Erythroblast (primary cell): ENCODE results near the gene NEDD9.

Source experiments
- DNase-seq, 2 experiments: peaks; one replicate each; lab custom pipeline; 2025; lab: John Stamatoyannopoulos, UW
- GATA1 ChIP-seq: IDR thresholded peaks from 2 replicates; pipeline ENCODE4 v1.6.1; 2011; ENCODE audit warnings: low read depth, mild to moderate bottlenecking, control low read depth, low read length, moderate library complexity
- POLR2A ChIP-seq: IDR thresholded peaks from 2 replicates; pipeline ENCODE4 v1.6.1; 2011; ENCODE audit warnings: mild to moderate bottlenecking, low read length

The NEDD9 gene, protein sequence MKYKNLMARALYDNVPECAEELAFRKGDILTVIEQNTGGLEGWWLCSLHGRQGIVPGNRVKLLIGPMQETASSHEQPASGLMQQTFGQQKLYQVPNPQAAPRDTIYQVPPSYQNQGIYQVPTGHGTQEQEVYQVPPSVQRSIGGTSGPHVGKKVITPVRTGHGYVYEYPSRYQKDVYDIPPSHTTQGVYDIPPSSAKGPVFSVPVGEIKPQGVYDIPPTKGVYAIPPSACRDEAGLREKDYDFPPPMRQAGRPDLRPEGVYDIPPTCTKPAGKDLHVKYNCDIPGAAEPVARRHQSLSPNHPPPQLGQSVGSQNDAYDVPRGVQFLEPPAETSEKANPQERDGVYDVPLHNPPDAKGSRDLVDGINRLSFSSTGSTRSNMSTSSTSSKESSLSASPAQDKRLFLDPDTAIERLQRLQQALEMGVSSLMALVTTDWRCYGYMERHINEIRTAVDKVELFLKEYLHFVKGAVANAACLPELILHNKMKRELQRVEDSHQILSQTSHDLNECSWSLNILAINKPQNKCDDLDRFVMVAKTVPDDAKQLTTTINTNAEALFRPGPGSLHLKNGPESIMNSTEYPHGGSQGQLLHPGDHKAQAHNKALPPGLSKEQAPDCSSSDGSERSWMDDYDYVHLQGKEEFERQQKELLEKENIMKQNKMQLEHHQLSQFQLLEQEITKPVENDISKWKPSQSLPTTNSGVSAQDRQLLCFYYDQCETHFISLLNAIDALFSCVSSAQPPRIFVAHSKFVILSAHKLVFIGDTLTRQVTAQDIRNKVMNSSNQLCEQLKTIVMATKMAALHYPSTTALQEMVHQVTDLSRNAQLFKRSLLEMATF

DNA sequence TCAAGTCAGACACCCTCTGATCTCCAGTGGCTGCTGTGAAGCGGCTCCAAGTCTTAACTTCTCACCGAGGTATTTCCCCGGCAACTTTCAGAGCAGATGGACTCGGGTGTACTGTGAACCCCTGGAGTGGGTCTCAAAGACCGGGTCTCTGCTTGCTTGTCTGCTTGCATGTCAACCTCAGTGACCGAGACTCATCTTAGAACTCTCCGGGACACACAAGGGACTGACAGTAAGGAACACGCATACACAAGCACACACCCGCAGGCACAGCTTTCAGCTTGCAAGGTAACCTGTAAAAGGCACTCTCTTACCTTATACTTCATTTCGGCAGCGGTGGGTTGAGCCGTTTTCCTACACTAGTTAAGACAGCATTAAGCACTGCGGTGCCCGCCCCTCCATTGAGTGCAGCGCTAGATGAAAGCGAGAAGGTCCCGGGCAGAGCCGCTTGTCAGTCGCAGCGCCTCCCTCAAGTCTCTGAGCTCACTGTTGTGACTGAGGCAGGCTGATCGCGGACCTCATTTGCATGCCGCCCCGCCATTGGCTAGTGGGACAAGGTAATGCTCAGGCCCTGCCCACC, at the start of gene NEDD9:
NEDD9 (minus strand) TSS at position 476 of the 577 bp plus-strand sequence; CDS start at position 323, 153 bp downstream.
- peak; percentile 88 for TF ChIP-seq POLR2A
- TF ChIP-seq GATA1: no peak
- DNase-seq: peak; percentile 94 to 95

DNA sequence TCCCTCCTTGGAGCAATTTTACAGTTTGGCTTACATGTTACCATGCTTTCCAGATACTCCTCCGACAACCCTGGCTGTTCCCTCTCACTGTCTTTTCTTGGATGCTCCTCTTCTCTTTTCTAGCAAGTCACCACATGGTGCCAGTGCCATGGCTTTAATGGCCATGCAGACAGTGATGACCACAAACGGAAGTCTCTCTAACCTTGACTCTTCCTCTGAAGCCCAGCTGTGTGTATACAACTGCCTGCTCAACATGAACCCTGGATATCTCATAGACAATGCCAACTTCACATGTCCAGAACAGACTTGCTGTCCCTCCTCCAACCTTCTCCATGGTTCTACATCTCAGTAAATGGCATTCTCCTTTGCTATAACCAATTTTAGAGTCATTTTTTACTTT, 49.8 kb upstream of the NEDD9 start:
- TF ChIP-seq POLR2A: no peak
- TF ChIP-seq GATA1: no peak
- DNase-seq: no peak

DNA sequence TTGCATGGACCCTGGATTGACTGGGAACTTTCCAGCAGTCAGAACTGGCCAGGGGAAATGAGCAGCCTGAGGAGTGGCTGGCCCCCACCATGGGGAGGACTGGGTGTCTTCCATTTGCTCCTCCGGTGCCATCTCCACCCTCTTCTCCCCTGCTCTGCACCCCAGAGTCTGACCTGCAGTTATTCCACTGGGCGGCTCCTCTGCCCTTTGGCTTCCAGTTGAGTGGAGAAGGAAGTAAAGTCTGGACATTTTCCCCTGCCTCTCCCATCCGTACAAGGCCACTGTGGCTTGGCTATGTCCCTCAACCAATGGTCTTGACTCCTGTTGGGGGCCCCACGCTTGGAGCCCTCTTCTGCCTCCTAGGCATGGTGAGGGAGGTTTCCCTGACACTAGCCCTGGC, 47.9 kb upstream of the NEDD9 start:
- TF ChIP-seq GATA1: no peak
- no peak for TF ChIP-seq POLR2A
- DNase-seq: no peak

DNA sequence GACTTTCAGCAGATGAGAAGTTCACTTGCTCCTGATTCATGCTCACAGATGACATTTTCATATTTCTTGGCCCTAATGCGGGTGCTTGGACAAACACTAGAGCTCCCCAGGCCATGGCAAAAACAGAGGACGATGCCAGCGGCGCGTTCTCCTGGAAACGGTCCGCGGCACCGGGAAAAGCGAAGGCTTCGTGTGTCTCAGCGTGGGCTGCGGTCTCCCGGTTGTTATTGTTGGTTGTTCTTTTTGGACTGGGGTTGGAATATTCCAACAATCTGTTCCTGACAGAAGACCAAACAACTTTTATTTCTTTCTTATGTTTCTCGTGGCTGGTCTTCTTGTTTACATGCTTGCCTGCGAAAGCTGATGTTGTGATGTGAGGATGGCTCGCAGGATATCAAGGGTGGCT, 46.8 kb upstream of the NEDD9 start:
- no peak for DNase-seq
- TF ChIP-seq POLR2A (no peak), GATA1 (no peak)

DNA sequence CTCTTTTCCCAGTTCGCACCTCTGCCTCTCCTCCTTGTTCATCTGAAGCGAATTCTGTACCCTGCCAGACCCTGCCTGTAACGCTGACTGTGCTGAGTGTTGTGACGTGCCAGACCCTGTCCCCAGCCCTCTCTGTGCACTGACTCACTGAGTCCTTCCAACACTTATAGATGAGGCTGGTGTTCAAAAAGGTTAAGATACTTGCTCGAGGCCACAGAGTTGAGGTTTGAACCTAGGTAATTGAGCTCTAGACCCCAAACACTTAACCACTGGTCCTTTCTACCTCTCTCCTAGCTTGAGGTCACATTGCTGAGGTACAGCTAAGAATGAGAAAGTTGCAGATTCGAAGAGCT, 45.7 kb upstream of the NEDD9 start:
- TF ChIP-seq POLR2A (no peak), GATA1 (no peak)
- no peak for DNase-seq

DNA sequence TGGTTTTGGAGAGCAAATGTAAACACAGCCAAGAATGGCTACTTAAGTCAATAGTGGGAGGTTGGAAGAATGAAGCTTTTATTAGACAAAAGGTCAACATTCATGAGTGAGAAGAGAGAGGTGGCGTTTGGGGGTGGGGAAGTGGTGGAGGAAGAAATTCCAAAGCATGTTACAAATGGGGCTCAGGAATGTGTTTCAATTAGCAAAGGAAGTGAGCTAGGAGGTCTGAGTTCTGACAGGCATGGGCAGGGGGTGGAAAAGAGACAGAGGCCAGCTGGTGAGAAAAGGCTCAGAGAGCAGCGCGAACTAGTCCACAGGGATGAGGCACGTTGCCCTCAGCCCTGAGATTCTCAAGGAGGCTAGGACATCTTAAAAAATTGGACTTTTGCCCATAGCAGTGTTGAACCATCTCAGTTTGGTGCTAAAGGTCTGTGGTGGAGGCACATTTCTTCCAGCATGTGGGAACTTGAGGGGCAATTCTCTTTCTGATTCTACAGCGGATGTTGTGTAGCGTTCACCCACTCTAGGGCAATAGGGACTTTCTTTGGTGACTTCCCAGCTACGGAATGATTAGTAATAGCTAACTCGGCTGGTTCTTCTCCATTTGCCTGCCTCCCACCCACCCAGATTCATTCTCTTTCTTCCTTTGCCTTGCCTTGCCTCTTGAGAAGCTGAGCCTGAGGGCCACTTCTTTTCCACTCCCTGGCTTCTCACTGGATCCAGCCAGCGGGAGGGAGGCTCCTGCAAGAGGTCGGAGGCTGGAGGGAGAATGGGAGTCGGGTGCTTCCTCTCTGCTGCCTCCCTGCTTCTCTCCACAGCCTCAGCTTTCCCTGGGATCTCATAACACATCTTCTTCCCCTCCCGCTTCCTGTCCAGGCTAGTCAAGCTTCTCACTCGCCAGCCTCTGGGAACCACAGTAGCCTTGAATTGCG, 45.1 kb upstream of the NEDD9 start:
- no peak for DNase-seq
- TF ChIP-seq GATA1 (no peak), POLR2A (no peak)

DNA sequence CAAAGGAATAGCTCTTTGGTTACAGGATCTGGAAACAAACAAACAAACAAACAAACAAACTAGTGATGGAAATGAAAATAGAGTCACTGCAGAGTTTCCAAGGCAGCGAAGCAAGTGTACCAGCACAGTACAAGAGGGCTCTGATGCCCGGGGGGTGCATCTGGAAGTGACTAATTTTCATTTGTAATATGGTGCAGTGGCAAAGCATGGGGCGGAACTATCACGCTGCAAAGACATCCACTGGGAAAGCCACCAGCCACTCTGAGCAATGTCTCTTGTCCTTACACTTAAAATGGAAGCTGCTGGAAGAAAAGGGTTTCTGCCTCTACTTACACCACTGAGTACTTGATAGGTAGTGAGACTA, 44.4 kb upstream of the NEDD9 start:
- no peak for TF ChIP-seq GATA1
- TF ChIP-seq POLR2A: no peak
- no peak for DNase-seq

DNA sequence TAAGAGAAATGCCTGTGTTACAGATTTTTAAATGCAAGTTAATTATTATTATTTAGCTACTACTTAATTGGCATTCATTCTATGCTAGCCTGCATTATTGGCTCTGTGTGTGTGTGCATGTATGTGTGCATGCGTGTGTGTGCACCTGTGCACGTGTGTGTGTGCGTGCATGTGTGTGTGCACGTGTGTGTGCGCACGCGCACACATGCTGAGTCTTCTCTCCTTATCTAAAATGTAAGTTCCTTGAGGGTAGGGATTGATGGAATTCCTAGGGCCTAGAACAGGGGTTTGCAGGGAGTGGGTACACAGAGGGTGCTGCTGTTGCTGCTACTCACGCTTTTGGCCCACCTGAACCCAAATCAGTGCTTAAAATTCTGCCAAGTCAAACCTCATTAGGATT, 43.8 kb upstream of the NEDD9 start:
- no peak for DNase-seq
- no peak for TF ChIP-seq POLR2A
- no peak for TF ChIP-seq GATA1

DNA sequence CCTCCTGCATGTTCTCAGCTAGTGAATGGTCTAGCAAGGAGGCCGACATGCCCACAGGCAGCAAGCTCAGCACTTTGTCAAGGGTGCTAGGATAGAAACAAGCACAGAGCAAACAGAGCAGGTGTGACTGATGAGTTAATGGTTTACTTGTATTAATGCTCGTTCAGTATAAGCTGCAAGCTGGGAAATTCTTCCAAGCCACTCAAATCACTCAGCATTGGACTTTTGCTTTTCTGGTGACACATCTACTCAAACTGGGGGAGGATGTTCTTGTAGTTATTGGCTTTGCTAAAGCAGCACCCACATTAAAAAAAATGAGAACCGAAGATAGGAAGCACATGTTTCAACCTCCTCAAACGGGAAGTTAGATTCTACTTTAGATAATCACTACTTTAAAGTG, 43.1 kb upstream of the NEDD9 start:
- no peak for TF ChIP-seq POLR2A
- TF ChIP-seq GATA1: no peak
- DNase-seq: no peak

DNA sequence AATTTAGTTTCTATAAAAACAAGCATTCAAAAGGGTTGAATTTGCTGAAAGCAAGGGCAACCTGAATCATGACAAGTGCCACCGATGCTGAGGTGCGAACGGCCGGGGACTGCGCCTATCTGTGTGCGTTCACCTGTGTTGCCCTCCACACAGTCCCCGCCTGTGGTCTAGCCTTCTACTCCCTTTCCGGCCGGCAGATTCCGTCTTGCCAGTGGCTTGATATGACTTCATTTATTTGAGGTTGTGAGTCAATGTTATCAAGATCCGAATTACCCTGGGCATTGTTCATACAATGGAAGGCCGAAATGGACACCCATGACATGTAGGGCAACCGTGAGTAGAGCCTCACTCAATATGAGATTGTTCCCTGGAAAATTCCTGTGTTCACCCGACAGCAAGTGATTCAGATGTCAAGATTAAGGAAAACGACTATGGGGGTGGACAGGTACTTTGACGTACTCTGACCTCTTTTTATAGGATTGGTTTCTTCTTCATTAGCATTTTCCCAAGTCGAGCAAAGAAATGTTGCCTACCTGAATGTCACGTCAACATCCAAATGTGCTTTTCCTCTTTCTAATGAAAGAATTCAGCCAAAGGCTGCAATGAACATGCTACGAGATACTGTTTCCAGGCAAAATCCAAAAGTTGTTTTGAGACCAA, 41.1 kb upstream of the NEDD9 start:
- DNase-seq: no peak
- TF ChIP-seq POLR2A (no peak), GATA1 (no peak)

DNA sequence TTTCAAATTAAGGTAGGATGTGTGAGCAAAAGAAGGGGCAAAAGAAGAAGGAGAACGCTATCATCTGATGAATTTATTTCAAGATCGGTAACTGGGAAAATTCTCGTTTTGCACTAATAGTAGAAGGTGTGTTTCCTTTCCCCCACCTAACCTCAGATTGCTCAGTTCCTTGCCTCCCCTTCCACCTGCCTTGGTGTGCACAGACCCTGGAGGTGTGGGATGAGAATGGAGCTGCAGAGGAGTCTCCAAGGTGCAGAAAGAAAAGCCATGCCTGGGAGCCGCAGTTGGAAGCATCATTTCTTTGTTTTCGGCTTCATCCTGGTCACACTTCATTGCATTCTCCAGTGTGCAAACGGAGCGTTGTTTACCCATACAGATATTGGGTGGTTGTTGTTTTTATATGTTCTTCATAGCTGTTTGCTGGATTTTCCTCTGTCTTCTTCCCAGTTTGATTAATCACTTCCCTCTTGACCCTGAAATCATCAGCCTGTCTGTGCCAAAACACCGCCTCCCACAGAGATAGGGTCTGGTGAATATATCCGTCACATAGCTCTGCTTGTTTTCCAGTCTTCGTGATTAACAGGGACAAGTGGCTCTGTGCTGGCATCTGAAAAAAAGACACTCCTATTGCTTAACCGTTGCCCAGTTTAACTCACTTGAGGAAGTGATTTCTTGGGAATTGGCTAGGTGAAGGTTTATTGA, 40.2 kb upstream of the NEDD9 start:
- DNase-seq: no peak
- TF ChIP-seq GATA1: no peak
- no peak for TF ChIP-seq POLR2A

DNA sequence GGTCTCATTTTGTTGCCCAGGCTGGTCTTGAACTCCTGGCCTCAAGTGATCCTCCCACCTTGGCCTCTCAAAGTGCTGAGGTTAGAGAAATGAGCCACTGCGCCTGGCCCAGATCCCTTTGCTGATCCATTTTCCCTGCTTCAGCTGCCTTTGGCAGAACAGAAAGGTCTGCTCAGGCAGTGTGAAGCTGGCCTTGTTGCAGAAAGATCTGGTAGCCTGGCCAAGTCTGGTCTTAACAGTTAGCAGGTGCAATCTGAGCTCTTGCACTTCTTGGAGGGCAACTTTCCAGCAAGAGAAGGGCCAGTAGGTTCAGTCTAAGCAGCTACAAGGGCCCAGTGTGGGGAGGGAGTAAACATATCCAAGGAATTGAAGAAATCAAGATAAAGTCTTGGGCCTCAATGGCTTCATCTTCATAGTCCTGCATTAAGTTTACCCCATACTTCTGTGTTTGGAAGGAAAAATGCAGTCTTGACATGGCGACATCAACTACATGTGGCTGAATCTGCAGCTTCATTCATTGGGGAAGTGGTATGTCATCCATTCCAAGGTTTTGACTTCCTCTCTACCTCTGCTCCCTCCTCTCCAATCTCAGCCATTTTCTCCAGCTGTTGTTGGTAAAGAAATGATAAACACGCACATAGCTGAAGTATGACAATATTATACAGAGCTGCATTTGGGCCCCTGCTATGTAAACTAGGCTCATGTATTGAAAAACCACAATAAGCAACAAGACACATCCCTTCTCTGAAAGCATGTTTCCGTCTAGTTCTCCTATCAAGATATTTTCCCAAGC, 39.0 kb upstream of the NEDD9 start:
- no peak for TF ChIP-seq POLR2A
- no peak for TF ChIP-seq GATA1

More for the DNA sequence above, 39.0 kb upstream of the NEDD9 start:
- no peak for DNase-seq
